T-helper 1 cell treated with Interleukin-12 subunit alpha and Interleukin-12 subunit beta and Interleukin-4 antibody, amounts not matched to agents 30 ng/mL and 1 ng/mL, for 36 hours (primary cell): ENCODE results near the gene BUB1. TPM values are rescaled to one million over a fixed set of nuclear protein-coding genes. Genes with fewer than 3 reads are reported as not detected.
"Not testable (repeated sequence)": the region's sequence is repeated elsewhere in the genome, so short reads cannot be mapped to it uniquely, and the experiment has no call there.

Source experiments
- intact Hi-C: fragments of 100-400 bp; cut with micrococcal nuclease; formaldehyde crosslinking; loops from one replicate; pipeline ENCODE4 v1.15.1; 2024
- total RNA-seq: library from RNA; stranded (reverse); gene quantifications from 2 replicates; pipeline ENCODE4 v1.2.3, GENCODE V29; 2022

Gene BUB1
- total RNA-seq, 1 donor from 2014 or later, result 87.5 TPM

- intact Hi-C loops, result not testable (repeated sequence)
Measured at GRCh38 chr2:110608788-110609502, 68.9 kb downstream of the BUB1 start.

DNA sequence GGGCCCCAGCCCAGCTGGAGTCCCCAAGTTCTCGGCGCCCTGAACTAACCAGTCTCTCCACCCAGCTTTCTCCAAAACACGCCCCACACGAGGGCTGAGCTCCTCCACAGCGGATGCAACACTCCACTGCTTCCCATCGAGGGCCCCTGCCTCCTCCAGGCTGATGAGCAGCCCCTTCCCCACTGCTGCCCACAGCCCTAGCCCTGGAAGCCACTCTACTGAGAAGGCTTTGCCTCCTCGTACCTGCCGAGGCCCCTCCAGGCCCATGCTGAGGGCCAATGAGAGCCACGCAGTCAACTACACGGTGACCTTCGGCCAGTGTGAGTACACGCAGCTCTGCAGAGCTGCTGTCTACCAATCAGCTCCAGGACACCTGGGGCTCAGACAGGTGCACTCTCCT lies 72.8 kb downstream of the BUB1 start:
- intact Hi-C loops, result not testable (repeated sequence)

DNA sequence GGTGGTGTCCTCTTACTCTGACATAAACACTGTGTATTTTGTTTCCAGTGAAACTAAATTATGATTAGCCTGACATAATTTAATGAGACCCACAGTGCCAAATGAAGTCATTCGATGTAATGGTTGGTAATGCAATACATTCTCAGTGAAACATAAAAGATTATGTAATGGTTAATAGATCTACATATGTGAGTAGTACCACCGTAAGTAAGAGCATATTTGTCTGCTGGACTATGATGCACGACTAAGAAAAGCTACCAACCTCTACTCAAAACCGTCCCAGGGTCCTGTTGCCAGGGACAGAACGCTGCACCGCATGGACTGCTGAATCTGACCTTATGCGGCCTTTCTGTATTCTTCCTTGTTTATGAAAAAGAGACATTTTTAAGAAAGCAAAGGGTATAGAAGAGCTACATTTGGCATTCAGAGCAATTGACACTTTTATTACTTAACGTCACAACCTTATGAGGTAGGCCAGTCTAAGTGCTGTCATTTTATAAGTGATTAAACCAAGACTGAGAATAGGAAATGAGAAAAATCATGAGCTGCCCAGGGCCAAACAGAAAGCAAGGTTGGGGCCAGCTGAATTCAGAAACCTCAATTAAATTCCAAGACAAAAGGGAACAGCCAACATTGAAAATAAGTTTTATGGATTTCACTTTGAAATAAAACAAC lies 73.8 kb downstream of the BUB1 start:
- intact Hi-C loops, result not testable (repeated sequence)

GRCh38 chr2:110602139-110602538 lies 75.7 kb downstream of the BUB1 start:
- intact Hi-C loops, result not testable (repeated sequence)

- intact Hi-C loops, result not testable (repeated sequence)
Measured at GRCh38 chr2:110591973-110592372, 85.9 kb downstream of the BUB1 start.

DNA sequence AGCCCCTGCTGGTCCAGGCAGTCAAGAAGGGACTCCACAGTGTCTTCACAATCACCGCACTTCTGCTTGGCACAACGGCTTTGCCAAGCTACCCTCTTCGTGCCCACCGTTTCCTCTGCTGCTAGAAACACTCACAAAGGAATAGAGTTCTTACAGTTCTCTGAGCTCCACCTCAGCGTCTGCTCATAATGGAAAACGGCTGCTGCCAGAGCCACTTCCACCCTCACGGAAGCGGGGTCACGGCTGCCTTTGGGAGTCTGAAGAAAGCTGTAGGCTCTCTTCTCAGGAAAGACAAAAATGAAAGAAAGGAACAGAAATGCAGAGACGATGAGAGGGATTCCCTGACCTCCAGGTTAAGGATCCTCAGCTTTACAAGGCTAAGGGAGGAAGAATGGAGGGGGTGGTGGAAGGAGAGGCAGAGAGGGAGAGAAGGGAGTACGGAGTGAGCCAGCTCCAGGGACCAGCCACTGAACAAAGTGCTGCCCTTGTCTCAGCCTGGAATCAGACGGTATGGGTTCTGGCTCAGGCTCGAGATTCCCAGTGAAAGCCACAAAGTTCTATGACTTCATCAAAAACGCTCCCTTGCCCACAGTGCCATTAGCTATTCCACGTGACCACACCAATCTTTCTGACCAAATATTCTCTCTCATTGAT lies 88.1 kb downstream of the BUB1 start:
- intact Hi-C loops, result not testable (repeated sequence)

DNA sequence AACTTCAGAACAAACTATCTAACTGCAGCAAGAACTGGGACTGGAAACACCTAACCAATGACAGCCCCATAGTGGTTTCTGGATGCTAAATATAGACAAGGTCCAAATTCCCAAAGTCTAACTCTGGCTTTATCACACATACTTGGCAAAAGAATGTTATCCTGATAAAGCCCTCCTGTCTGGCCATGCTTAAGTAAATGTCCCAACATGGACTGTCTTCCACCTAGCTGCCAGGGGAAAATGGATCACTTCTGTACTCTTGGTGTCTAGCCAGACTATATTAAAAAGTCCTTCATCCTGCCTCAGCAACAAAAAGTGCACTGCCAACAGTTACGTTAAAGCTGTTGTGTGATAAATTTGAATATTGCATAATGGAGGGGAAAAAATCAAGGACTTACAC lies 89.3 kb downstream of the BUB1 start:
- intact Hi-C loops, result not testable (repeated sequence)

Other genes with a start within 250 kb of the BUB1 start
- 0.42 and 0.59 TPM in 2 replicates for gene LIMS4, start 205.2 kb downstream of the BUB1 start, total RNA-seq
- gene RGPD6, start 100.8 kb downstream of the BUB1 start, total RNA-seq, result 3.2 and 9.2 TPM in 2 replicates
- gene ACOXL, start 54.5 kb upstream of the BUB1 start, total RNA-seq, result 1.0 and 1.2 TPM in 2 replicates